GM12873 (cell line): Measurements from ENCODE around the gene ZNF195.

Experiments
- TF ChIP-seq, protein P1 (sequence below): IDR thresholded peaks from 2 replicates; pipeline ENCODE4 v1.5.1; 2012; ENCODE audit warnings: low read depth, mild to moderate bottlenecking, moderate library complexity, low read length, control low read depth; ENCODE audit not compliant: insufficient read depth; ENCODE audit errors: missing control alignments

The ZNF195 gene

DNA sequence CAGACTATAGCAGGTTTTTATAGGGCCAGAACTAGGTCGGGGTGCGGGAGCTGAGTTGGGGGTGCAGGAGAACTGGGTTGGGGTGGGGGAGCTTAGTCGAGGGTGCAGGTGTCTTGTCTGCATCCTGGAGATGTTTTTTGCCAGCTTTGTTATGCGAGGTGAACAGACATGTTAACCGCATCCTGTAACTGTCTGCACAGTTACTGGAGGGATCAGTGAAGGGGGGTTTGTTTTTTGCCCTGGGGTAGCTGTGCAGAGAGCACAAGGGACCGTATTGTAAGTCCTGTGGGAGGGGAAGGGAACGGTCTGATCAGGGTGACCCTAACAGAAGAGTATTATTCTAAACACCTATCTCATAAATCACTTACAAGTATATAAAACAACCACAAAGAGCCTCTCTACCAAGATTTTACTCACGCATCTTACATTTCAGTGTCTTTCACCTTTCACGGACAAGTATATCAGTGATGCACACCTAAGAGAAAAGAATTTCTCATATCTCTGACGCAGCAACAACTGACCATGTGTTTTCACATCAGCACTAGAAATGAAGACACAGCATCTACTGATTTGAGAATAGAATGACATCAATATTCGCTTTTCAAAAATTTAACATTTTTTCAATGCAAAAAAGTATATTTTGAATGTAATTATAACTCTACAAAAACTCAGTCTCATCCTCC, 20.8 kb downstream of the ZNF195 start:
- TF ChIP-seq, protein P1, sequence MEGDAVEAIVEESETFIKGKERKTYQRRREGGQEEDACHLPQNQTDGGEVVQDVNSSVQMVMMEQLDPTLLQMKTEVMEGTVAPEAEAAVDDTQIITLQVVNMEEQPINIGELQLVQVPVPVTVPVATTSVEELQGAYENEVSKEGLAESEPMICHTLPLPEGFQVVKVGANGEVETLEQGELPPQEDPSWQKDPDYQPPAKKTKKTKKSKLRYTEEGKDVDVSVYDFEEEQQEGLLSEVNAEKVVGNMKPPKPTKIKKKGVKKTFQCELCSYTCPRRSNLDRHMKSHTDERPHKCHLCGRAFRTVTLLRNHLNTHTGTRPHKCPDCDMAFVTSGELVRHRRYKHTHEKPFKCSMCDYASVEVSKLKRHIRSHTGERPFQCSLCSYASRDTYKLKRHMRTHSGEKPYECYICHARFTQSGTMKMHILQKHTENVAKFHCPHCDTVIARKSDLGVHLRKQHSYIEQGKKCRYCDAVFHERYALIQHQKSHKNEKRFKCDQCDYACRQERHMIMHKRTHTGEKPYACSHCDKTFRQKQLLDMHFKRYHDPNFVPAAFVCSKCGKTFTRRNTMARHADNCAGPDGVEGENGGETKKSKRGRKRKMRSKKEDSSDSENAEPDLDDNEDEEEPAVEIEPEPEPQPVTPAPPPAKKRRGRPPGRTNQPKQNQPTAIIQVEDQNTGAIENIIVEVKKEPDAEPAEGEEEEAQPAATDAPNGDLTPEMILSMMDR, result no peak

DNA sequence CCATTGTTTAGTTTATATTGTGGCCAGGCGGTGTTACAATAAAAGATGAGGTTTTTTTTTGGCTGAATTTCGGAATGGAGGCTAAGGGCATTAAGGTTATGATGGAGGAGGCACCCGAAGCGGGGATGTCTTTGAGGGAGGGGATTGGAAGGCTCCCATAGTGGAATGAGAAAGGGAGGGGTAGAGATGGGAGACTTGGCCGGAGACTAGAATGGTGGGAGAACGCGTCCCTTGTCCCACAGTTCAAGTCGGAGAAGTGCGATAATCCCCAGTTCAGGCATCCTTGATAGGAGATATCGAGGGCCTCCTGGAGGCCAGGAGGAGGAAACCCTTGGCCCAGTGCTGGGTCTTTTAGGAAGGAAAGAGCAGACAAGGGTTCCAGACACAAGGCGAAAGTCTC, 21.6 kb downstream of the ZNF195 start:
- TF ChIP-seq, protein P1, result no peak

DNA sequence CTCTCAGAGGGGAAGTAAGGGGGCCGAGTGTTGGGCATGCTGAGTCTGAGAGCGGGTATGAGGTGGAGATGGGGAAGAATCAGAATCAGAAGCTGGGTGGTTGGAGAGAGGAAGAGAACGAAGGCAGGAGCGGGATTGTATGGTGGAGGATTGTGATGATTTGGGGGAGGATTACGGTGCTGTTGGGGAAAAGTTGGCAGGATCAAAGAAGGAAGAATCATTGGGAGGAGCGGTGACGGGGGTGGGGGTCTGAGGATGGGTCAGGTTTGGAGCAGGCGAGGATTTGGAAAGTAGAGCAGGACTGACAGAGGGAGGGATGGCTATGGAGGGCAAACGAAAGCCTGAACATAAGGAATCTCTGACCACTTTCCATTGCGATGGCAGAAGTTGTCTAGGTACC, 22.1 kb downstream of the ZNF195 start:
- TF ChIP-seq, protein P1, result no peak

DNA sequence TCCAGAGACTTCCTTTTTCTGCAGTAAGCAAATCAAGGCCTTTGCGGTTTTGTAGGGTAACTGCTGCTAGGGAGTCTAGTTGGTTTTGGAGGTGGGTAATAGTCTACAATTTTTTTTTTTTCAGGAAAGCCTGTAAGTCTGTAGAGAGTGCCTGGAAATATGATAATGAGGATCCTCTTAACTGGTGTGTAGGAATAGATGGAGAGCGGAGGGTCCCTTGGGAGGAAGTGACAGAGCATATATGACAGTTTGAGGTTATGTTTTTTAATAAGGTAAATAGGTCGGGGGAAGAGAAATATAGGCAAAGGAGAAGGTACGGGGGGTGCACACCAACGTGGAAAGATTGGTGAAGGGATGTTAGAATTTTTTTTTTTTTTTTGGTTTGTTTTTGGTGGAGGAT, 25.9 kb downstream of the ZNF195 start:
- TF ChIP-seq, protein P1, result no peak

DNA sequence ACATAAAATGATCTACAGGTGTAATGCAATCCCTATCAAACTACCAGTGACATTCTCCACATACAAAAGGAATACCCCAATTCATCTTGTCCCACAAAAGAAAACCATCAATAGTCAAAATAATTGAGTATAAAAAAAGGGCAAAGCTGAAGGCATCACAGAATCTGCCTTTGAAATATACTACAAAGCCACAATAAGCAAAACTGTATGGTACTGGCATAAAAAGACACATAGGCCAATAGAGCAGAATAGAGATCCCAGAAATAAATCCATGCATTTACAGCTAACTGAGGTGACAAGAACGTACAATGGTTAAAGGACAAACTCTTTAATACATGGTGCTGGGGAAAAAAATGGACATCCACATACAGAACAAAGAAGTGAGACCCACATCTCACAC, 31.8 kb downstream of the ZNF195 start:
- TF ChIP-seq, protein P1, result no peak

DNA sequence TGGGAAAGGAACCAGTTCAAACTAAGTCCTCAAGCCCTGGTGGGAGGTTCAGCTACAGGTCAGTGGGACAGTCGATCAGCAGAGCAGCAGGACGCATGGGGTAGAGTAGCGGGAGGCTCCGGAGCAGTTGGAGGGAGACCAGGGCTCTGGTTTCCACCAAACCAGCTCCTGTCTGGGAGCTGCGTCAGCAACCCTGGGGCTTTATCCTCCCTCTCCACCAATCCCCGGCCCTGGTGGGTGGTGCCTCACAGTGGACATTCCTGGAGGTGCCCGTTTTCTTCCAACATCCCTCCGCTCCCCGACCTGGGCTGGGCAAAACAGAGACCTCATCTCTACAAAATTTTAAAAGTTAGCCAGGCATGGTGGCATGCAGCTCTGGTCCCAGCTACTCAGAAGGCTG, 32.4 kb downstream of the ZNF195 start:
- TF ChIP-seq, protein P1, result no peak

DNA sequence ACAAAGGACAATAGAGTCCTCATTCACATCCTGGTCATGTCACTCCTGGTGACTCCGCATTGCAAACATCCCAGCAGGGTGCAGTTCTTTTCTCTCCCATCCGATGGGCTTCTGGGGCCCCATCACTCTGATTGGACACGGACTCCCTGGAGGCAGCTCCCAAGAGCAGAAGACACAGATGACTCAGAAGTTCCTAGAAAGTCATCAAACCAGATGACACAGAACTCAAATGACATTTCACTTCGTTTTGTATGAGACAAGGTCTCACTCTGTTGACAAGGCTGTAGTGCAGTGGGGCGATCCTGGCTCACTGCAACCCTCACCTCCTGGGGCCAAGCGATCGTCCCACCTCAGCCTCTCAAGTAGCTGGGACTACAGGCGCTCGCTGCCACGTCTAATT, 33.2 kb downstream of the ZNF195 start:
- TF ChIP-seq, protein P1, result no peak
